Ascending aorta (tissue), 2 donors: ENCODE measurements around the gene HSBP1. TPM values are rescaled to one million over a fixed set of nuclear protein-coding genes. Genes with fewer than 3 reads are reported as not detected.
A peak's percentile ranks its signal among the peaks of the same experiment; 100 is the strongest.

Experiments
- DNase-seq, 2 donors: peaks; one replicate each; pipeline ENCODE4 v3.0.0-alpha.2; 2019; ENCODE audit warnings: low spot score in 2 of 2
- H3K27ac ChIP-seq, 2 donors: fragments of 200-600 bp; sonication (generic); one replicate each; pipeline ENCODE4 v1.5.1; 2016 to 2017; ENCODE audit warnings: mild to moderate bottlenecking in 1 of 2
- H3K27me3 ChIP-seq: fragments of 200-600 bp; sonication (generic); one replicate; pipeline ENCODE4 v1.5.1; 2017
- H3K36me3 ChIP-seq, 2 donors: fragments of 200-600 bp; sonication (generic); one replicate each; pipeline ENCODE4 v1.5.1; 2016
- H3K4me1 ChIP-seq, 2 donors: fragments of 200-600 bp; sonication (generic); one replicate each; pipeline ENCODE4 v1.5.1; 2016 to 2017; ENCODE audit warnings: mild to moderate bottlenecking in 1 of 2
- H3K4me3 ChIP-seq, 2 donors: fragments of 200-600 bp; sonication (generic); one replicate each; pipeline ENCODE4 v1.5.1; 2016 to 2017; ENCODE audit warnings: mild to moderate bottlenecking in 1 of 2
- H3K9me3 ChIP-seq, 2 donors: fragments of 200-600 bp; sonication (generic); one replicate each; pipeline ENCODE4 v1.5.1; 2016
- CTCF ChIP-seq, 3 experiments: fragments of 200-600 bp in 2 of 3; fragments of 450-650 bp in 1 of 3; sonication (generic) in 2 of 3; IDR thresholded peaks; one replicate each; pipeline ENCODE4 v1.5.1; 2016 to 2019; ENCODE audit warnings: antibody characterized with exemption in 3 of 3, mild to moderate bottlenecking in 1 of 3, moderate library complexity in 1 of 3
- intact Hi-C: fragments of 100-400 bp; cut with DNase I; formaldehyde crosslinking; loops from one replicate; pipeline ENCODE4 v1.15.1; 2023
- total RNA-seq: library from RNA; depleted of rRNA; stranded (reverse); fragments of >200 nt; gene quantifications from one replicate; pipeline ENCODE4 v1.1.0, GENCODE V29; 2016

The HSBP1 gene
- total RNA-seq, 1 donor from 2014 or later, result 13.5 TPM

GRCh38 chr16:83794860-83795554, 12.8 kb upstream of the HSBP1 start:
- peaks cover 9 to 23% of the 10 kb centered on the region in 2 donors for H3K36me3 ChIP-seq
- no peak for TF ChIP-seq CTCF (IDR thresholded peaks at IDR 0.05)
- DNase-seq, result no peak
- no peaks in the 10 kb centered on the region for H3K27me3 ChIP-seq
- no peaks in the 10 kb centered on the region for H3K9me3 ChIP-seq
- no peak overlapping the region for H3K4me3 ChIP-seq
- H3K27ac ChIP-seq, result no peak overlapping the region
- intact Hi-C loops, result no loop called here
- no peaks in the 10 kb centered on the region for H3K4me1 ChIP-seq

- no peak for TF ChIP-seq CTCF (IDR thresholded peaks at IDR 0.05)
- no peak overlapping the region for H3K4me3 ChIP-seq
- no peak overlapping the region for H3K27ac ChIP-seq
- H3K36me3 ChIP-seq, result peaks cover 9 to 14% of the 10 kb centered on the region in 2 donors
- intact Hi-C loops, result no loop called here
- no peaks in the 10 kb centered on the region for H3K4me1 ChIP-seq
- no peak for DNase-seq
- H3K9me3 ChIP-seq, result no peaks in the 10 kb centered on the region
- H3K27me3 ChIP-seq, result no peaks in the 10 kb centered on the region
Measured at GRCh38 chr16:83797013-83797412, 10.8 kb upstream of the HSBP1 start.

GRCh38 chr16:83799336-83799735, 8.4 kb upstream of the HSBP1 start:
- Histone ChIP-seq H3K36me3 (peaks cover 9 to 14% of the 10 kb centered on the region in 2 donors), H3K27ac (no peak overlapping the region), H3K27me3 (no peaks in the 10 kb centered on the region), H3K4me1 (peaks cover 0 to 3% of the 10 kb centered on the region in 2 donors), H3K9me3 (no peaks in the 10 kb centered on the region), H3K4me3 (no peak overlapping the region)
- no peak for TF ChIP-seq CTCF (IDR thresholded peaks at IDR 0.05)
- intact Hi-C loops, result no loop called here
- no peak for DNase-seq

GRCh38 chr16:83802135-83802534, 5.6 kb upstream of the HSBP1 start:
- intact Hi-C loops, result no loop called here
- Histone ChIP-seq H3K36me3 (peaks cover 0 to under 1% of the 10 kb centered on the region in 2 donors), H3K4me1 (peaks cover 0 to 3% of the 10 kb centered on the region in 2 donors), H3K27ac (peak overlapping the region in 1 of 2 donors; percentile 23), H3K27me3 (no peaks in the 10 kb centered on the region), H3K4me3 (peak overlapping the region; percentile 37 to 50), H3K9me3 (no peaks in the 10 kb centered on the region)
- DNase-seq, result no peak
- TF ChIP-seq CTCF (IDR thresholded peaks at IDR 0.05), result no peak

GRCh38 chr16:83802554-83803205, 5.1 kb upstream of the HSBP1 start:
- intact Hi-C loops, result no loop called here
- peak overlapping the region in 1 of 2 donors; percentile 23 for H3K27ac ChIP-seq
- no peak for TF ChIP-seq CTCF (IDR thresholded peaks at IDR 0.05)
- no peaks in the 10 kb centered on the region for H3K9me3 ChIP-seq
- peak overlapping the region; percentile 37 to 50 for H3K4me3 ChIP-seq
- peaks cover 0 to 6% of the 10 kb centered on the region in 2 donors for H3K4me1 ChIP-seq
- DNase-seq, result no peak
- H3K36me3 ChIP-seq, result no peaks in the 10 kb centered on the region
- no peaks in the 10 kb centered on the region for H3K27me3 ChIP-seq
